ENCODE data around the gene COQ8B.
"Not testable (repeated sequence)": the region's sequence is repeated elsewhere in the genome, so short reads cannot be mapped to it uniquely, and the experiment has no call there.

Gene COQ8B

DNA sequence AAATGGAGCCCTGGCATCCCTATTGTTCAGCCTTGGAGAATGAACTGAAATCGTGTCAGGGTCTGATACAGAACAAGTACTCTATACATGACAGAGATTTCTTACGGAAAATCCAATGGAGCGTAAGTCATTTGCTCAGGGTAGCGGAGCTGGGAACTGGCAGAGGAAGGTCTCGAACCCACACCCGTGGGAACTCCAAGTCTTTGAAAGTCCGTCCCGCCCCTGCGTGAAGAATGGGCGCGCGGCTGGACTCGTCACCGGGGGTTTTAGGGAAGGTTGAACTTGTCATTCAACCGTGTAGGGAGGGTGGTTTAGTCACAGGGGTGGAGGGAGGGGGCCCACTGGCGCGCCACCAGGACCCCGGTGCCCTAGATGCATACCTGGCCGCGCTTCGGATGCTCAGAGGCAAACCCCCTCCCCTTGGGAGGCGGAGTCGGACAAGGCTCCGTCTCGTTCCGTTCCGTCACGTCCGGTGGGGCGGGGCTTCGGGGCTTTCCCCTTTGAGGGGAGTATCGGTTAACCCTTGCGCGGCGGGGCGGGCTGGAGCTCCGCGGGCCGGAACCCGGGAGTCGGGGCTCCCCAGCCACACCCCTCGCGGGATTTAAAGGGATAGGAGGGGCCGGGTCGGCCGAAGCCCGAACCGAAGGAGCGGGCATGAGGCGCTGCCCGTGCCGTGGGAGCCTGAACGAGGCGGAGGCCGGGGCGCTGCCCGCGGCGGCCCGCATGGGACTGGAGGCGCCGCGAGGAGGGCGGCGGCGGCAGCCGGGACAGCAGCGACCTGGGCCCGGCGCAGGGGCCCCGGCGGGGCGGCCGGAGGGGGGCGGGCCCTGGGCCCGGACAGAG lies at the start of gene COQ8B, which contains the start of gene ITPKC:
Gene COQ8B (minus strand): TSS at position 405 of the 843 bp plus-strand sequence. CDS start 2,254 bp downstream, outside the sequence.
Gene ITPKC (plus strand): TSS at position 631 of the 843 bp plus-strand sequence. CDS start 24 bp downstream, at position 655.
- peak; percentile 93 for DNase-seq (ENCODE audit: low spot score)

DNA sequence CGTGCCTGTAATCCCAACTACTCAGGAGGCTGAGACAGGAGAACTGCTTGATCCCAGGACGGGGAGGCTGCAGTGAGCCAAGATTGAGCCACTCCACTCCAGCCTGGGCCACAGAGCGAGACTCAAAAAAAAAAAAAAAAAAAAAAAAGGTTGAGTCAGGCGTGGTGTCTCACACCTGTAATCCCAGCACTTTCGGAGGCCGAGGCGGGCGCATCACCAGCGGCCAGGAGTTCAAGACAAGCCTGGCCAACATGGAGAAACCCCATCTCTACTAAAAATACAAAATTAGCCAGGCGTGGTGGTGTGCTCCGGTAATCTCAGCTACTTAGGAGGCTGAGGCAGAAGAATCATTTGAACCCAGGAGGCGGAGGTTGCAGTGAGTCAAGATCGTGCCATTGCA lies 49.7 kb upstream of the COQ8B start:
- DNase-seq (ENCODE audit: low spot score), result not testable (repeated sequence)

DNA sequence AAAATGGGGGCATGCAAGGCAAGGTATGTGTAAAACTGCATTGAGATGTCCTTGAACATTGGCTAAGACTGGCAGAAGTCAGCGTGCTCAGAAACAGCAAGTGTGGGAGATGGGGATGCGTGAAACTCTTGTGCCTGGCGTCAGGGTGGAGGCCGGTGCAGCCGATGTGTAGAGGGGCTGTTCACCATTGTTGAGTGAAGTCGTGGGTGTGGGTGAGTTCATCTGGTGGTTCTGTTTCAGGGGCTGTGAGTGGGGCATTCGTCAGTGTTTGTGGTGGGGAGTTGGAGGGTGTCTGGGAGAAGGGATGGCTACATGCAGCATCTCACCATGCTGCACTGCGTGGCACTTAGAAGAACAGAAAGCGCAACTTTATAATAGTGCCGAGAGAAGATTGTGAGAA lies 47.3 kb upstream of the COQ8B start:
- no peak for DNase-seq (ENCODE audit: low spot score)

DNA sequence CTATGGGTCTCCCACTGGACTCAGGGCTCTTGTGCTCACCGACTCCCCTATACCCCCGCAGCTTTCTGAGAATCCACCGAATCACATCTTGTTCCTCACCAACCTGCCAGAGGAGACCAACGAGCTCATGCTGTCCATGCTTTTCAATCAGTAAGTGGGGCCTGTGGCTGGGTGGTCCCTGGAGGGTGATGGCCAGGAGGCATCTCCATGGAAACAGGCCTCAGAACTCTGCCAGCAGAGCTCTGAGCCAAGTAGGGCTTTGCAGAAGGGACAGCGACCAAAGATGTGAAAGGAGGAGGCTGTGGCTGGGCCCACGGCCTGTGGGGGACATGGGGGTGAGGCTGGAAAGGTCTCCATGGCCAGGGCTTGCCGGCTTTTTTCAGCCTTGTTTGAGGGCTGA lies 46.8 kb upstream of the COQ8B start:
- DNase-seq (ENCODE audit: low spot score), result no peak

DNA sequence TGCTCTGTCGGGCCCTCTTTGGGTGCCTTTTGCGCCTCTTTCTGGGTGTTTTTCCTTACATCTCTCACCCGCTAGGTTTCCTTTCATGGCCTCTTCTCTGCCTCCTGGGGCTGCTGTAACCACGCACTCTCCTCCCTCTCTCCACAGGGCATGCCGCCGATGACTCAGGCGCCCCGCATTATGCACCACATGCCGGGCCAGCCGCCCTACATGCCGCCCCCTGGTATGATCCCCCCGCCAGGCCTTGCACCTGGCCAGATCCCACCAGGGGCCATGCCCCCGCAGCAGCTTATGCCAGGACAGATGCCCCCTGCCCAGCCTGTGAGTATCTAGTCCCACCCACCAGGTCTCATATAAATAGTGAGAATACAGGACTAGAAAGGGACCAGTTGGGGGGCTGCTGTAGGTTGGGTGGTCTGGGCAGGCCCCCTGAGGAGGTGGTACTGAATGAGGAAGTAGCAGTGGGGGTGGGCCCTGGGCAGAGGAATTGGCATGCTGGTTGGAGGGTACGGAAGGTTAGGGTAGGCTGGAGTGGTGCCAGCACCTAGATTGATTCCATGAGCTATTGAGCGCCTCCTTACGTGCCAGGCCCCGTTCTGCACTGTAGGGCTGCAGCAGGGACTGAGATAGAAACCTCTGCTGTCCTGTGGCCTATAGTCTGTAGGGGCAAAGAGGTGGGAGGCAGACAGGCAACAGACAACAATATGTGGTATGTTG lies 46.2 kb upstream of the COQ8B start:
- no peak for DNase-seq (ENCODE audit: low spot score)

DNA sequence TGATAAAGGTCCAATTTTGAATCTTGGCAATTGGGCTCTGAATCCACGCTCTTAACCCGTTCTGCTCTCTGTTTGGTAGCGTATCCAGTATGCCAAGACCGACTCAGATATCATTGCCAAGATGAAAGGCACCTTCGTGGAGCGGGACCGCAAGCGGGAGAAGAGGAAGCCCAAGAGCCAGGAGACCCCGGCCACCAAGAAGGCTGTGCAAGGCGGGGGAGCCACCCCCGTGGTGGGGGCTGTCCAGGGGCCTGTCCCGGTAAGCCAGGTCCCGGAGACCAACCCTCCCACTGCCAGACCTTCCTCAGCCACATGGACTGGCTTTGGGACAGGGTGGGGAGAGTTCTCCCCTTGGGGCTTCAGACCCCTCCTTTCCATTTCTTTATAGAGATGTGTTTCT lies 42.7 kb upstream of the COQ8B start:
- DNase-seq (ENCODE audit: low spot score), result no peak

DNA sequence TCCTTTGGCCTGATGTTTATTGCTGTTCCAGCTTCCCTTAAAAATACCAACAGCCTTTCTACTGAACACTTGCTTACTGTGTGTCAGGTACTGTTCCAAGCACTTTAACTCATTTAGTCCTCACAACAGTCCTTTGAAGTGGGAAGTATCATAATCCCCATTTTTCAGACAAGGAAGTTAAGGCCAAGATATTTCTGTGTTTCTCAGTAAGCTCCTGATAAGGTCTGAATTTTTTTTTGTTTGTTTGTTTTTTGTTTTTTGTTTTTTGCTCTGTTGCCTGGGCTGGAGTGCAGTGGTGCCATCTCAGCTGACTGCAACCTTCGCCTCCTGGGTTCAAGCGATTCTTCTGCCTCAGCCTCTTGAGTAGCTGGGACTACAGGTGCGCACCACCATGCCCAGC lies 41.8 kb upstream of the COQ8B start:
- no peak for DNase-seq (ENCODE audit: low spot score)

DNA sequence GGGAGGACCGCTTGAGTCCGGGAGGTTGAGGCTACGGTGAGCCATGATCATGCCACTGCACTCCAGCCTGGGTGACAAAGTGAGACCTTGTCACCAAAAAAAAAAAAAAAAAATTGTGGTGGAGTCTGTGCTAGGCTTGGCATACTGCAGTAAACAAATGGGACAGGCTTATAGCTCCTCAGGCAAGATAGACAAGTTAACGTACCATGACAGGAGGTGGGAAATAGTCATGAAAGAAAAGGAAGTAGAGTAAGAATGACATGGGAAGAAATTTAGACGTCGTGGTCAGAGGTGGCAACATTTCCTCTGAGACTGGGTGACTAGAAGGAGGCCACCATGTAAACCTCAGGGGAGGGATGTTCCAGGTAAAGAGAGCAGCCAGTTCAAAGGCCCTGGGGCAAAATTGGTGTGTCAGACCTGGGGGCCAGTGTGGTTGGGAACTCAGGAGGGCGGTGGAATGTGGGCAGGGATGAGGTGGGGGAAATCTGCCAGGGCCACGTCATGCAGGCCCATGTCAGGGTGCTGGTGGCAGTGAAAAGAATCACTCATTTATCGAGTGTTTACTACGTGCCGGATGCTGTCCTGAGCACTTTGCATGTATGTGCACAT lies 39.9 kb upstream of the COQ8B start:
- DNase-seq (ENCODE audit: low spot score), result no peak

DNA sequence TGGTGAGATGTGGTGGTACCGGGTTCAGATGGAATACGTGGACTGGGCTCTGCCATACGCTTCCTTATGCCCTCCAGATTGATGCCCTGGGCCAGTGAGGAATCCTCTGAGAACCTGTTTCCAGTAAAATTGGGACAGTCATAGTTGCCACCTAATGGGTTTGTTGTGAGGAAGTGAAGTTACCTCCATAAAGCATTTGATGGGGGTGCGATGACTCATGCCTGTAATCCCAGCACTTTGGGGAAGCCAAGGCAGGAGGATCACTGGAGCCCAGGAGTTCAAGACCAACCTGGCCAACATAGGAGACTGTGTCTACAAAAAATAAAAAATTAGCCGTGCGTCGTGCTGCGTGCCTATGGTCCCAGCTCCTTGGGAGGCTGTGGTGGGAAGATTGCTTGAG lies 39.1 kb upstream of the COQ8B start:
- DNase-seq (ENCODE audit: low spot score), result no peak

DNA sequence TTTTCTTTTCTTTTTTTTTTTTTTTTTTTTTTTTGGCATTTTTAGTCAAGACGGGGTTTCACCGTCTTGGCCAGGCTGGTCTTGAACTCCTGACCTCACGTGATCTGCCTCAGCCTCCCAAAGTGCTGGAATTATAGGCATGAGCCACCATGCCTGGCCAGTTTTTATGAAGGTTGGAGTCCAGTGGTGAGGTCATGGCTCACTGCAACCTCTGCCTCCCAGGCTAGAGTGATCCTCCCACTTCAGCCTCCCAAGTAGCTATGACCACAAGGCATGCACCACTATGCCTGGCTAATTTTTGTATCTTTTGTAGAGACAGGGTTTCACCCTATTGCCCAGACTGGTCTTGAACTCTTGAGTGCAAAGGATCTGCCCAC lies 38.5 kb upstream of the COQ8B start:
- no peak for DNase-seq (ENCODE audit: low spot score)

DNA sequence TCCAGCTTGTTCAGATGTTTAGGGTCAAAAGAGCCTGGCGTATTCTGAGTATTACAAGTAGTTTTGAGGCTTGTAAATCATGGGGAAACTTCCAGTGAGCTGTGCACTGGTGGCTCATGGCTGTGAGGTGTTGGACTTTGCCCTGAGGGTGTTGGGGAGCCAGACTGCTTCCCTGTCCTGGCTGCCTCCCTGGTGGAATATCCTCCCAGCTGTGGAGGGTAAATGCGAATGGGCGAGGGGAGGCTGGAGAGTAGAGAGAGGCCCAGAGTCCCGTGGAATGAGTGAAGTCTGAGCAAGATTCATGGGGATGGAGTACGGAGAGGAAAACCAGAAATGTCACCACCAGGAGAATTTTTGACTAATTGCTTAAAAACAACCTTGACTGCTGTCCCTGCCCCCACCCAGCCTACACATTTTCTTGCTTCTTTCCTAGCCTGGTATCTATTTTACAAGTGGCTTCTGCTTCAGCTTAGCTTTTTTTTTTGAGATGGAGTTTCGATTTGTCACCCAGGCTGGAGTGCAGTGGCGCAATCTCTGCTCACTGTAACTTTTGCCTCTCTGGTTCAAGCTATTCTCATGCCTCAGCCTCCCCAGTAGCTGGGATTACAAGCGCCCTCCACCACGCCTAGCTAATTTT lies 38.0 kb upstream of the COQ8B start:
- no peak for DNase-seq (ENCODE audit: low spot score)

DNA sequence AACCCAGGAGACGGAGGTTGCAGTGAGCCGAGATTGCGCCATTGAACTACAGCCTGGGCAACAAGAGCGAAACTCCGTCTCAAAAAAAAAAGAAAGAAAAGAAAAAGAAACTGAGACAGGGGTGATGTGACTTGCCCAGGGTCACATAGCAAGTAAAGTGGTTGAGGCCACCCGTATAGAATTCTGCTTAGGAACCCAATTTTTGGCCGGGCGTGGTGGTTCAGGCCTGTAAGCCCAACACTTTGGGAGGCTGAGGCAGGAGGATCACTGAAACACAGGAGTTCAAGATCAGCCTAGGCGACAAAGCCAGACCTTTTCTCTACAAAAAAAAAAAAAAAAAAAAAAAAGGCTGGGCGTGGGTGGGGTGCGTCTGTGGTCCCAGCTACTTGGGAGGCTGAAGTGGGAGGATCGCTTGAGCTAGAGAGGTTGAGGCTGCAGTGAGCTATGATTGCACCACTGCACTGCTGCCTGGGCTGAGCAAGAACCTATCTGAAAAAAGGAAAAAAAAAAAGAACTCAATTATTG lies 35.6 kb upstream of the COQ8B start:
- no peak for DNase-seq (ENCODE audit: low spot score)

DNA sequence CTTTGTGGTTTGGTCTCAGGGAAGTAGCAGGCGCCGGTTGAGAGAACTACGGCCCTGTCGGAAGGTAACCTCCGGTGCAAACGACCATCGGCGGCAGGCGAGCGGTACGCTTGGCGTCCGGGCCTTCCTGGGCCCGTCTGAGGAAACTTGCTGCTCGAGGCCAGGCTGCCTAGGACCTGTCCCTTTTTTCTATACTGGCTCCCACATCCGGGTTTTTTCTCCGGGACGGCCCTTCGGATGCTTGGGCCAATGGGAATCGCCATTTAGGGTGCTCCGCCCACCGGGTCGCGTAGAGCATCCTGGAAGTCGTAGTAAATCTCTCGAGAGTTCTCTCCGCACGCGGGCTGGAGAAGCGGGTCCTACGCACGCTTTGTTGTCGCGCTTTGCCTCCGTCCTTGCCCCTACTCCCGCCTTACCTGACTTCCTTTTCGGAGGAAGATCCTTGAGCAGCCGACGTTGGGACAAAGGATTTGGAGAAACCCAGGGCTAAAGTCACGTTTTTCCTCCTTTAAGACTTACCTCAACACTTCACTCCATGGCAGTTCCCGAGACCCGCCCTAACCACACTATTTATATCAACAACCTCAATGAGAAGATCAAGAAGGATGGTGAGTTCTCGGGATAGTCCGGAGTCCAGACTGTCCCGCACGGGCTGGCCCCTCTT lies 34.3 kb upstream of the COQ8B start, which contains the start of gene SNRPA:
Gene SNRPA (plus strand): TSS at position 330 of the 664 bp plus-strand sequence. CDS start 206 bp downstream, at position 536.
- DNase-seq (ENCODE audit: low spot score), result peak; percentile 99

DNA sequence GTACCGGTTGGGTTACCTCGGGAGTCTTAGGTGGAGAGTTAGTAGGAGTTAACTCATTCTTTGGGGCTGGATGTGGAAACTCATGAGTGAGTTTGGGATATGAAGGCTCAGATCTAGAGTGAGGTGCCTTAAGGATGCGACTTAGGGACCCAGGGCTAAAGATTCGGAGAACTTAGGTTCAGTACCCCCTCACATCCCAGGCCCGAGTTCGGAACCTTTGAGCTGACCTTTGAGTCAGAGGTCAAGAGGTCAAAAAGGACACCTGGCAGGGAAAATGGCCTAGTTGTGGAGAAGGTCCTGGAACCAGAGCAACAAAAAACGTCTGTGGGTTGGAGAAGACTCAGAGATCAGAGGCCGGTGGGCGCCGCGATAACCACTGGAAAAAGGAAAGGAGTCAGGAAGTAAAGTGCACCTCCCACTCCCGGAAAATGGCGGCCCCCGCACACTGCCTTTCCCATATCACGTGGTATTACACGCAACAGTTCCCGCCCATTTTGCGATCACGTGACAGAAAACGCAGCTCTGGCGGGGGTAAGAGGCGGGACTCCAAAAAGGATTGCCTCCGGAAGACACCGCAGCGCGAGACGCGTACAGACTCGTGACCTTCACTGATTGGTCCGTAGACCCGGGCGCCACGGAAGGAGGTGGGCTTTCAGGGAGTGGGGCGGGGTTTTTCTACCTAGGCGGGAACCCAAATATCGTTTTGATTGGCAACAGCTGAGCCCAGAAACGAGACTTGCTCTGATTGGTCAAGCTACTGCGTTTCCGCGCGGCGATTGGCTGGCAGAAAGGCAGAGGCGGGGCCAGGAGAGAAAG lies 33.6 kb upstream of the COQ8B start, which contains the start of gene ACTMAP:
Gene ACTMAP (minus strand): TSS at position 420 of the 816 bp plus-strand sequence. CDS start 674 bp downstream, outside the sequence.
- peak; percentile 99 for DNase-seq (ENCODE audit: low spot score)

DNA sequence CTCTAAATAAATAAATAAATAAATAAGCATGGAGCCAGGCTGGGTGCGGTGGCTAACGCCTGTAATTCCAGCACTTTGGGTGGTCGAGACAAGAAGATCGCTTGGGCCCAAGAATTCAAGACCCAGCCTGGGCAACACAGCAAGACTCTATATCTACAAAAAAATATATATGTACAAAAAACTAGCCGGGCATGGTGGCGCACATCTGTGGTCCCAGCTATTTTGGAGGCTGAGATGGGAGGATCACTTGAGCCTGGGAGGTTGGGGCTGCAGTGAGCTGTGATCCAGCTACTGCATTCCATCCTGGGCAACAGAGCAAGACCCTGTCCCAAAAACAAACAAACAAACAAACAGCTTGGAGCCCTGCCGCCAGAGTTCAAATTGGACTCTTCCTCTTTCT lies 30.9 kb upstream of the COQ8B start:
- no peak for DNase-seq (ENCODE audit: low spot score)

DNA sequence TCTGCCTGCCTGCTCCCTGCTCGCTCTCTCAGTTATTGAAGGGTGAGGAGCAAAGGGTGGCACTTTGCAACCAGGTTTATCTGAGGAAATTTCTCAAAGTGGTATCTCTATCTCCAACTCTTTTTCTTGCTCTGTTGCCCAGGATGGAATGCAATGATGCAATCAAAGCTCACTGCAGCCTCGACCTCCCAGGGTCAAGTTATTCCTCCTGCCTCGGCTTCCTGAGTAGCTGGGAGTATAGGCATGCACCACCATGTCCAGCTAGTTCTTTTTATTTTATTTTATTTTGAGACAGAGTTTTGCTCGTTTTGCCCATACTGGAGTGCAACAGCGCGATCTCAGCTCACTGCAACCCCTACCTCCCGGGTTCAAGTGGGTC lies 28.7 kb upstream of the COQ8B start:
- no peak for DNase-seq (ENCODE audit: low spot score)

DNA sequence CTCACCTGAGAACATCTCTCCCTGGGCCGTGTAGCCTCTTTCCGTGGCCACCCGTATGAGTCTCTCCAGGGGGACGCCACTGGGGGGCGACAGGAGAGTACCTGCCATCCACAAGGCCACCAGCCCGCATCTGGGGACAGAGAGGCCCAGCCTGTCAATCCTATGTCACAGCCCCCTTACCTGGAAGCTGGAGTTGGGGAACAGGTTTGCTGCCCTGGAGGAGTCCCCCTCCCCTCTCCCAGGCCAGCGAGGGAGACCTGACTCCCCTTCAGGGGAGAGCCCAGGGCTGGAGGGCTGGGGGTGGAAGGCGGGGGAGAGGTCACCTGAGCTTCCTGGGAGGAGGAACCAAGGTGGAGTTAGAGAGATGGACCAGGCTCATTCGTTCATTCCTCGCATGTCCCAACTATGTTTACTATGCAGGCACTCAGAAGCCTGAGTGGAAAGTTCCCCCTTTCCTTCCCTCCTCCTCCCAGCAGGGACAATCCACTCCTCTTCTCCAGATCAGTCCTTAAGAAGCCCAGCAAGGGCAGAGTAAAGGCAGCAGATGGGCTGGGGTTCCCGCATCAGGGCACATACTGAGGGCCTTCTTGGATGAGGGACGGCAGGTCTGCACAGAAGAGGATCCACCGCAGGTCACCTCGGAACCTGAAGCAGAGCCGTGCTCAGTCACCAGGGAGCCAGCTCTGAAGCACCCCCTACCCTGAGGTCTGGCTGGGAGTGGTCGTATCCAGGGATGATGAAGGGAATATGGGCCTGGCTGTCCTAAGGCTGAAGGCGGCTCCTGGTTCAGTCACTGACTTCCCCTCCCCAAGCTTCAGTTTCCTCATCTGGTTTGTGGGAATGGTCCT lies 28.1 kb upstream of the COQ8B start:
- no peak for DNase-seq (ENCODE audit: low spot score)

DNA sequence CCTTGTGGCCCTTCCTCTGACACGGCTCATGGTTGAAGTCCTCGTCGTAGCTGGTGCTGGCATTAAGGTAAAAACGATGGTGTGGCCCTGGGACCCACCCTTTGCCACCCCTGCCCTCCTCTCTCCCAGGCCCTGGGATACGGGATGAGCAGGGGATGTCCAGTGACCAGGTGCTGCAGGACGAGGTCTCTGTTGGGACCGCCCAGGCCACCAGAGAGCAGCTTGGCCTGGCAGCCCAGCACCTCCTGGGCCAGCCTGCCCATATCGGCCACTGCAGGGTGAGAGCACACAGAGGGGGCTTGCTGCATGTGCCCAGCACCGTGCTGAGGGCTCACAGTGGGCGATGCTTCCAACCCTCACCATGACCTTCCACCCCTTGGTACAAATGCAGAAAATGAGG lies 27.2 kb upstream of the COQ8B start:
- DNase-seq (ENCODE audit: low spot score), result no peak

DNA sequence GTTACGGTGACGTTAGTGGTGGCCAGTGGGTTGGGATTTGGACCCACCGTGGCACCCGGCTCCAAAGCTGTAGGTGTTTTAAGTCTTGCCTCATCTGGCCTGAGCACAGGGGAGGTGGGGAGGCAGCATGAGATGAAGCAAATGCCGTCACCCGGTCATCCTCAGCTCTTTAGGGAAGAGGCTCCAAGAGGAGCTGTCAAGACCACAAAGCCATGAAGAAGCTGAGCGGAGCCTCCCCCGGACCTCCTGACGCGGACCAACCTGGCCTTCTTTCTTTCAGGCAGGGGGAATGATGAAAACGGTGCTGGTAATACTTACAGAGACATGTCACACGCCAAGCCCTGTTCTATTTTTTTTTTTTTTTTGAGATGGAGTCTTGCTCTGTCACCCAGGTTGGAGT lies 26.2 kb upstream of the COQ8B start:
- no peak for DNase-seq (ENCODE audit: low spot score)

DNA sequence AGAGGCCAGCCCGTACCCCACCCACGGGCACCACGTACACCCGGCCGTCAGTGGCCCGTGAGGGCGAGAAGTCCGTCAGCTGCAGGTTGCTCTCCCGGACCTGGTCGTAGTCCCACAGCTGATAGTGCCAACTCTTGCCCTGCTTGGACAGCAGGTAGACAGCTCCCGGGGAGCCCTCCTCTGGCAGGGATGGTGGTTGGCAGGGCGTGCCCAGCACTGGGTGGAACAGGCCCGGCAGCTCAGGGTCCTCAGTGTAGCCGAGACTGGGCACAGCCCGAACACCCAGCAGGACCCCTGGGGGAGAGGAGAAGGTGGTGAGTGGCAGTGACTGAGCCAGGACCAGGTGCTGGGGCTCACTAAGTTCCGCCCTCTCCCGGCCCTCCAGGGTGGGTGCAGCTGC lies 25.8 kb upstream of the COQ8B start:
- no peak for DNase-seq (ENCODE audit: low spot score)
